HEK293 (cell line): ENCODE data around the gene TMEM91.

Source experiments
- CTCF ChIA-PET: fragments of 350-600 bp; formaldehyde crosslinking; extraction: SDS; loops from one replicate; lab custom pipeline; 2021; ENCODE audit warnings: antibody characterized with exemption; lab: Yijun Ruan, JAX
- POLR2A ChIA-PET: fragments of 300-600 bp; formaldehyde crosslinking; extraction: SDS; loops from one replicate; lab custom pipeline; 2020; ENCODE audit warnings: antibody characterized with exemption, inconsistent platforms; lab: Yijun Ruan, JAX
- H3K27ac ChIP-seq: fragments of 200-500 bp; sonication (Bioruptor generic); 2 replicates; pipeline ENCODE4 v1.5.1; 2014; ENCODE audit warnings: low read depth, low read length, control low read depth, inconsistent platforms; ENCODE audit errors: extremely low read depth
- H3K36me3 ChIP-seq, 2 experiments: fragments of 200-500 bp in 1 of 2; sonication (Bioruptor generic) in 1 of 2; 1 replicate in 1 of 2; 2 replicates in 1 of 2; pipeline ENCODE4 v1.5.1; 2014 to 2017; ENCODE audit warnings: inconsistent platforms in 2 of 2, low read length in 2 of 2; ENCODE audit not compliant: control insufficient read depth in 2 of 2, insufficient read depth in 1 of 2
- H3K4me1 ChIP-seq: fragments of 200-500 bp; sonication (Bioruptor generic); 2 replicates; pipeline ENCODE4 v1.5.1; 2014; ENCODE audit warnings: mild to moderate bottlenecking, low read length, inconsistent platforms; ENCODE audit not compliant: control insufficient read depth, insufficient read depth
- H3K4me3 ChIP-seq: 2 replicates; pipeline ENCODE4 v1.5.1; 2011; ENCODE audit warnings: low read depth, mild to moderate bottlenecking, control low read depth, low read length, moderate library complexity
- H3K9me3 ChIP-seq: fragments of 200-500 bp; sonication (Bioruptor generic); 2 replicates; pipeline ENCODE4 v1.5.1; 2014; ENCODE audit warnings: low read depth, low read length, inconsistent platforms; ENCODE audit not compliant: control insufficient read depth, insufficient read depth
- BCL6B ChIP-seq: fragments of 450-650 bp; formaldehyde crosslinking; IDR thresholded peaks from 2 replicates; pipeline ENCODE4 v1.5.1; 2017; ENCODE audit warnings: missing biosample characterization, missing genetic modification characterization
- EGR2 ChIP-seq: fragments of 450-650 bp; formaldehyde crosslinking; IDR thresholded peaks from 2 replicates; pipeline ENCODE4 v1.5.1; 2016; ENCODE audit warnings: low read depth, missing biosample characterization, missing genetic modification characterization
- YY2 ChIP-seq: fragments of 450-650 bp; formaldehyde crosslinking; IDR thresholded peaks from 2 replicates; pipeline ENCODE4 v1.5.1; 2016; ENCODE audit warnings: missing biosample characterization, missing genetic modification characterization
- ZFHX2 ChIP-seq: fragments of 450-650 bp; formaldehyde crosslinking; conservative IDR thresholded peaks from 2 replicates; pipeline ENCODE4 v1.5.1; 2016; ENCODE audit warnings: missing biosample characterization, missing genetic modification characterization
- ZFP3 ChIP-seq: fragments of 450-650 bp; formaldehyde crosslinking; IDR thresholded peaks from 2 replicates; pipeline ENCODE4 v1.5.1; 2016; ENCODE audit warnings: low read depth, missing biosample characterization, missing genetic modification characterization
- ZNF121 ChIP-seq: fragments of 450-650 bp; formaldehyde crosslinking; IDR thresholded peaks from 2 replicates; pipeline ENCODE4 v1.5.1; 2016; ENCODE audit warnings: missing biosample characterization, missing genetic modification characterization
- ZNF211 ChIP-seq: fragments of 450-650 bp; formaldehyde crosslinking; IDR thresholded peaks from 2 replicates; pipeline ENCODE4 v1.5.1; 2016; ENCODE audit warnings: low read depth, missing biosample characterization, missing genetic modification characterization
- ZNF223 ChIP-seq: fragments of 450-650 bp; formaldehyde crosslinking; IDR thresholded peaks from 2 replicates; pipeline ENCODE4 v1.5.1; 2016; ENCODE audit warnings: missing biosample characterization, missing genetic modification characterization
- ZNF248 ChIP-seq: fragments of 450-650 bp; formaldehyde crosslinking; IDR thresholded peaks from 2 replicates; pipeline ENCODE4 v1.5.1; 2017; ENCODE audit warnings: missing biosample characterization, missing genetic modification characterization
- ZNF26 ChIP-seq: fragments of 450-650 bp; formaldehyde crosslinking; IDR thresholded peaks from 2 replicates; pipeline ENCODE4 v1.5.1; 2016; ENCODE audit warnings: missing biosample characterization, missing genetic modification characterization
- ZNF341 ChIP-seq: fragments of 450-650 bp; formaldehyde crosslinking; IDR thresholded peaks from 2 replicates; pipeline ENCODE4; 2016; ENCODE audit warnings: low read depth, missing biosample characterization, missing genetic modification characterization
- ZNF391 ChIP-seq: fragments of 450-650 bp; formaldehyde crosslinking; IDR thresholded peaks from 2 replicates; pipeline ENCODE4 v1.5.1; 2016; ENCODE audit warnings: low read depth, missing biosample characterization, missing genetic modification characterization, borderline replicate concordance
- ZNF544 ChIP-seq: fragments of 450-650 bp; formaldehyde crosslinking; IDR thresholded peaks from 2 replicates; pipeline ENCODE4 v1.5.0; 2017; ENCODE audit warnings: missing biosample characterization, missing genetic modification characterization
- ZNF555 ChIP-seq: fragments of 450-650 bp; formaldehyde crosslinking; conservative IDR thresholded peaks from 2 replicates; pipeline ENCODE4 v1.5.1; 2017; ENCODE audit warnings: missing biosample characterization, mild to moderate bottlenecking, missing genetic modification characterization, inconsistent platforms
- ZNF677 ChIP-seq: fragments of 450-650 bp; IDR thresholded peaks from 2 replicates; pipeline ENCODE4 v1.5.0; 2018; ENCODE audit warnings: missing biosample characterization, mild to moderate bottlenecking, missing genetic modification characterization, moderate library complexity
- ZNF843 ChIP-seq: fragments of 450-650 bp; formaldehyde crosslinking; IDR thresholded peaks from 2 replicates; pipeline ENCODE4 v1.5.1; 2016; ENCODE audit warnings: missing biosample characterization, missing genetic modification characterization
- ZSCAN18 ChIP-seq: fragments of 450-650 bp; formaldehyde crosslinking; IDR thresholded peaks from 2 replicates; pipeline ENCODE4 v1.5.1; 2016; ENCODE audit warnings: missing biosample characterization, missing genetic modification characterization
- ZSCAN23 ChIP-seq: fragments of 450-650 bp; formaldehyde crosslinking; IDR thresholded peaks from 2 replicates; pipeline ENCODE4 v1.5.1; 2016; ENCODE audit warnings: missing biosample characterization, missing genetic modification characterization
- ZXDB ChIP-seq: fragments of 450-650 bp; formaldehyde crosslinking; IDR thresholded peaks from 2 replicates; pipeline ENCODE4 v1.5.1; 2016; ENCODE audit warnings: missing biosample characterization, missing genetic modification characterization
- TF ChIP-seq, protein P1 (sequence below): fragments of 450-650 bp; formaldehyde crosslinking; IDR thresholded peaks from 2 replicates; pipeline ENCODE4 v1.5.1; 2017; ENCODE audit warnings: missing biosample characterization, missing genetic modification characterization

Gene TMEM91

DNA sequence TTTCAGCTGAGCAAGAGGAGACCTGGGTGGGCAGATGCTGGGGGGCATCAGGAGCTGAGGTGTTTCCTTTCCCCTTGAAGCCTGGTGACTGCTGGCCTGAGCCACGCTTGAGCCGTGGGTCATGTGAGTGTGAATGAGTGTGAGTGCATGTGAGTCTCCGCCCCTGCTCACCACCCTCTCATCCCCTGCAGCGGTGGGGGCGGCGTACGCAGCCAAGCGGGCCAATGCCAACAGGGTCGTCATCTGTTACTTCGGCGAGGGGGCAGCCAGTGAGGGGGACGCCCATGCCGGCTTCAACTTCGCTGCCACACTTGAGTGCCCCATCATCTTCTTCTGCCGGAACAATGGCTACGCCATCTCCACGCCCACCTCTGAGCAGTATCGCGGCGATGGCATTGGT, 45.6 kb downstream of the TMEM91 start:
- H3K4me1 ChIP-seq, result peaks cover 5% of the 10 kb centered on the region
- no peaks in the 10 kb centered on the region for H3K9me3 ChIP-seq
- POLR2A ChIA-PET, result no interaction called here
- no peak overlapping the region for H3K27ac ChIP-seq
- peaks cover 27 to 57% of the 10 kb centered on the region in 2 experiments for H3K36me3 ChIP-seq
- no peak overlapping the region for H3K4me3 ChIP-seq
- CTCF ChIA-PET, result interaction anchor here (0.5 to 1.0 kb wide), 2 partner anchors 9 to 335 kb away, joined by 3 read pairs; no protein-coding TSS in a partner anchor
- TF ChIP-seq EGR2 (0 out of 2 replicates have a peak, but pooled peaks have one; percentile 29), ZNF248 (tag by site-specific recombination) (no peak), ZFP3 (no peak), ZXDB (tag by site-specific recombination) (no peak), ZFHX2 (tag by site-specific recombination) (peak; percentile 24; the same call in 1 of the 2 replicates), ZNF391 (tag by site-specific recombination) (no peak), ZNF677 (tag by site-specific recombination) (no peak), YY2 (tag by site-specific recombination) (no peak), ZNF223 (tag by site-specific recombination) (no peak), ZNF211 (tag by site-specific recombination) (no peak)
- TF ChIP-seq, protein P1, sequence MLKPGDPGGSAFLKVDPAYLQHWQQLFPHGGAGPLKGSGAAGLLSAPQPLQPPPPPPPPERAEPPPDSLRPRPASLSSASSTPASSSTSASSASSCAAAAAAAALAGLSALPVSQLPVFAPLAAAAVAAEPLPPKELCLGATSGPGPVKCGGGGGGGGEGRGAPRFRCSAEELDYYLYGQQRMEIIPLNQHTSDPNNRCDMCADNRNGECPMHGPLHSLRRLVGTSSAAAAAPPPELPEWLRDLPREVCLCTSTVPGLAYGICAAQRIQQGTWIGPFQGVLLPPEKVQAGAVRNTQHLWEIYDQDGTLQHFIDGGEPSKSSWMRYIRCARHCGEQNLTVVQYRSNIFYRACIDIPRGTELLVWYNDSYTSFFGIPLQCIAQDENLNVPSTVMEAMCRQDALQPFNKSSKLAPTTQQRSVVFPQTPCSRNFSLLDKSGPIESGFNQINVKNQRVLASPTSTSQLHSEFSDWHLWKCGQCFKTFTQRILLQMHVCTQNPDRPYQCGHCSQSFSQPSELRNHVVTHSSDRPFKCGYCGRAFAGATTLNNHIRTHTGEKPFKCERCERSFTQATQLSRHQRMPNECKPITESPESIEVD (tag by site-specific recombination), result no peak

GRCh38 chr19:41422456-41422855, 46.1 kb downstream of the TMEM91 start:
- H3K27ac ChIP-seq, result no peak overlapping the region
- H3K4me1 ChIP-seq, result peaks cover 8% of the 10 kb centered on the region
- CTCF ChIA-PET, result interaction anchor here (0.5 kb wide), 1 partner anchor 334 kb away, joined by 3 read pairs; no protein-coding TSS in a partner anchor
- no peaks in the 10 kb centered on the region for H3K9me3 ChIP-seq
- H3K4me3 ChIP-seq, result no peak overlapping the region
- peaks cover 24 to 53% of the 10 kb centered on the region in 2 experiments for H3K36me3 ChIP-seq
- POLR2A ChIA-PET, result no interaction called here
- TF ChIP-seq ZNF843 (no peak), ZNF544 (no peak), ZSCAN18 (tag by site-specific recombination) (no peak), ZNF26 (tag by site-specific recombination) (no peak), ZNF223 (tag by site-specific recombination) (no peak), ZNF121 (no peak), ZNF341 (no peak), BCL6B (tag by site-specific recombination) (no peak), ZSCAN23 (tag by site-specific recombination) (no peak), ZNF555 (tag by site-specific recombination) (no peak)
